ENCODE data around the gene GPD1L. TPM values are rescaled to one million over a fixed set of nuclear protein-coding genes. Genes with fewer than 3 reads are reported as not detected.
"Not testable (repeated sequence)": the region's sequence is repeated elsewhere in the genome, so short reads cannot be mapped to it uniquely, and the experiment has no call there.

The GPD1L gene
- total RNA-seq, 2 donors from 2014 or later: 7.6 to 18.8 TPM

DNA sequence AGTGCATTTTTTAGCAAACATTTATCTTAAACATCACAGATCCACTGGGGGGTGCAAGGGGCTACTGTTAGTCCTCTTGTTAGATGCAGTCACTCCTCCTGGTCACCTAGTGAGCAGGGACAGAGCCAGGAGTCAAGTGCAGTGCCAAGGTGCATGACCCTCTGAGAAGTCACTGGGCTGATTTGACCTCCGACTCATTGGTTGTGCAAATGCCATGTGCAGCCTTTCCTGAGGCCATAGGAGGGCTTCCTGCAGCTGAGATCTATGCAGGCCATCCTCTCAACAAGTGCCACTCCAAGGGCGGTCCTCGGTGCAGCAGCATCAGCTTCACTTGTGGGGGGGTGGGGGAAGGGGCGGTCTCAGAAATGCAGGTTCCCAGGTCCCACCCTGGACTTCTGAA lies 60.2 kb downstream of the GPD1L start:
- H3K36me3 Mint-ChIP-seq (ENCODE audit: low read depth): peaks cover 69% of the 10 kb centered on the region
- no peaks in the 10 kb centered on the region for H3K4me1 Mint-ChIP-seq
- no peak overlapping the region for H3K27ac Mint-ChIP-seq
- H3K4me3 Mint-ChIP-seq: no peak overlapping the region
- no peak for ATAC-seq (replicated peaks)
- no peaks in the 10 kb centered on the region for H3K27me3 Mint-ChIP-seq
- H3K9me3 Mint-ChIP-seq: peaks cover 5% of the 10 kb centered on the region

DNA sequence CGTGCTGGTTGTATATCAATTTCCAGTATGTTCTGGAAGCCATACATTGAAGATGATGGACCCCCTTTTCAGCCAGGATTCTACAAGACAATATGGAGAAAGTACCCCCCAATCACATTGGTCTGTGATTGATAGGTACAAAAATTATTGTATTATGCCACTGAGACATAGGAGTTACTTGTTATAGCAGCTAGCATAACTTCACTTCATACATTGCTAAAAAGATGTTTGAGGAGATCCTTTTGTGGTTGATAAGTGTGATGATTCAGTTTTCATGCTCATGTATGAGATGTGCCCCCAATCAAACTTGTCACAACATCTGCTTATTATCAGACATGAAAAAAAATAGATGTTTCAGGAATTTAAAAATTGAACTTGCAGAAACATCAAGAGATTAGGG lies 66.0 kb downstream of the GPD1L start:
- ATAC-seq (replicated peaks): no peak
- Mint-ChIP-seq H3K27me3 (no peaks in the 10 kb centered on the region), H3K36me3 (ENCODE audit: low read depth) (peaks cover 25% of the 10 kb centered on the region), H3K4me1 (peaks cover 4% of the 10 kb centered on the region), H3K4me3 (no peak overlapping the region), H3K27ac (no peak overlapping the region), H3K9me3 (peaks cover 6% of the 10 kb centered on the region)

DNA sequence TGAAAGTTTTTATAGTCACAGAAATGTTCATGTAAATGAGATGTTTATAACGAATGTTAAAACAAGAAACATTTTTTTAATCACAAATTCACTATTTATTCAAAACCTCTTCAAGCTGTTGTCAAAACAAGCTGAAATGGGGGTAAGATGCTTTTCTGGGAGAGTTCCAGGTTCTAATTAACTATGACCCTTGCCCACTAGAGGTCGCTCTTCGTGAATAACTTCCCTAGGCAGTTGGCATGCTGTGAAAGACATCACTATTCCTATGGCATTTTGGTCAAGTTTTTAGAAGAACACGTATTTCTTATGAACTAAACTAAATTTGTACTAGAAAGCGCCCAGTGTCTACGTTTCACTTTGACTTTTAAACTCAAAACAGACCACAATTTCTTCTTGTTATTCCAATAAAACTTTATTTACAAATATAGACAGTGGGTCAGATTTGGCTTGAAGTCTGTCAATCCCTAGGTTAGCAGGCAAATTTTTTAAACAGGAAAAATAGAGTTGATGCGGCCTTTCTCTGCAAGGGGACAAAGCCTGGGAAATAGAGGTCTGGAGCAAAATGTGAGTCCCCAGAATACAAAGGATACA lies 69.3 kb downstream of the GPD1L start:
- Mint-ChIP-seq H3K4me3 (no peak overlapping the region), H3K27ac (no peak overlapping the region), H3K4me1 (peaks cover 6% of the 10 kb centered on the region), H3K27me3 (no peaks in the 10 kb centered on the region), H3K9me3 (peaks cover 6% of the 10 kb centered on the region), H3K36me3 (ENCODE audit: low read depth) (peaks cover 7% of the 10 kb centered on the region)
- ATAC-seq (replicated peaks): no peak

DNA sequence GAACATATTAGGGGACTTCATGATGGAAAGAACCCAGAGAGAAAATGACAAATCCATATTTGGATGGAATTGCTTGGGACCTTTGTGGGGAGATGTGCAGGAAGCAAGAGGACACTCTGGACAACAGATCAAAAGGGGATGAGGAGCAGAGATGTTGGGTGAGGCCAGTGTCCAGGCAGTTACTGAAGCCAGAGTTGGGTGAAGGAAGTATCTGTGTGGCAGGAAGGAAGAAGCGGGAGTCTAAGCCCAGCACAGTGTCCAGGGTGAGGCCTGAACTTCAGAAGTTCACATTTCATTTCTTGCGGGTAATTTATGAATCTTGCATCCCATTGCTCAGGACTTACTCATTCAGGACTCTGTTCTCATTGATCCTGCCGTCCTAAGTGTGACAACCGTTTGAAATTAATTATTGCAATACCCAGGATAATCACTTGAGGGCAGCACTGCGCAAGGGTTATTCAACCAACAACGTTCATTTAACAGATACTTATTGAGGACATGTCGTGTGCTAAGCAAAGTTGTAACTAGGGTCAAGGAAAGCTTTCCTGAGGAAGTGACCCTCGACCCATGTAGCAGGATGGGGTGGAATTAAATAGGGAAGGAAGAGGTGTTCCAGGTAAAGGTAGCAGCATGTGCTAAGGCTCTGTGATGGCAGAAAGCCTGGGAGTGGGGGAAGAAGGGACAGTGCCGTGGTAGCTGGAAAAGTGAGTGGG lies 70.7 kb downstream of the GPD1L start:
- peak overlapping the region; percentile 62 for H3K4me3 Mint-ChIP-seq
- peaks cover 6% of the 10 kb centered on the region for H3K4me1 Mint-ChIP-seq
- H3K27ac Mint-ChIP-seq: peak overlapping the region; percentile 1
- H3K36me3 Mint-ChIP-seq (ENCODE audit: low read depth): no peaks in the 10 kb centered on the region
- no peaks in the 10 kb centered on the region for H3K27me3 Mint-ChIP-seq
- peak; percentile 65 for ATAC-seq (replicated peaks)
- H3K9me3 Mint-ChIP-seq: no peaks in the 10 kb centered on the region

DNA sequence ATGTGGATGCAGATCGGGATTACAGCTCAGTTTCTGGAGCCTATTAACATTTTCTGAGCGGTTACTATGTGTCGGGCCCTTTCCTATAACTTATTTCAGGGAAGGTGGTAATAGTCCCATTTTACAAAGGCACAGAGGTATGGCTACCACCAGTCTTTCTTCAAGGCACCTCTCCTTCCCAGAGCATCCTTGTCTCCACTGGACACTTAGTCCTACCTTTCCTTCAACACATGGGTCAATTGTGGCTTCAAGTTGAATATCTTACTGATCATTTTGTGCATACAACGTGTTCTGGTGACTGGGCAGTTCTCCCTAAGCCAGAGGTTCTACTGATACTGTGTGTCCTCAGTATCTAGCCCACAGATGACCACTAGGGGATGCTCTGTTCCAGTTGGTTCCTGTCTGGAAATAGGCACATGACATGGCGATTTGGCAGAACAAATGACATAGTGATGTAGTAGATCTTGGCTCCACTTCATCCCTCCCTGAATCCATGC lies 71.3 kb downstream of the GPD1L start:
- H3K4me3 Mint-ChIP-seq: peak overlapping the region; percentile 62
- H3K9me3 Mint-ChIP-seq: no peaks in the 10 kb centered on the region
- H3K27ac Mint-ChIP-seq: peak overlapping the region; percentile 1
- peaks cover 6% of the 10 kb centered on the region for H3K4me1 Mint-ChIP-seq
- peak; percentile 95 for ATAC-seq (replicated peaks)
- no peaks in the 10 kb centered on the region for H3K36me3 Mint-ChIP-seq (ENCODE audit: low read depth)
- H3K27me3 Mint-ChIP-seq: no peaks in the 10 kb centered on the region

DNA sequence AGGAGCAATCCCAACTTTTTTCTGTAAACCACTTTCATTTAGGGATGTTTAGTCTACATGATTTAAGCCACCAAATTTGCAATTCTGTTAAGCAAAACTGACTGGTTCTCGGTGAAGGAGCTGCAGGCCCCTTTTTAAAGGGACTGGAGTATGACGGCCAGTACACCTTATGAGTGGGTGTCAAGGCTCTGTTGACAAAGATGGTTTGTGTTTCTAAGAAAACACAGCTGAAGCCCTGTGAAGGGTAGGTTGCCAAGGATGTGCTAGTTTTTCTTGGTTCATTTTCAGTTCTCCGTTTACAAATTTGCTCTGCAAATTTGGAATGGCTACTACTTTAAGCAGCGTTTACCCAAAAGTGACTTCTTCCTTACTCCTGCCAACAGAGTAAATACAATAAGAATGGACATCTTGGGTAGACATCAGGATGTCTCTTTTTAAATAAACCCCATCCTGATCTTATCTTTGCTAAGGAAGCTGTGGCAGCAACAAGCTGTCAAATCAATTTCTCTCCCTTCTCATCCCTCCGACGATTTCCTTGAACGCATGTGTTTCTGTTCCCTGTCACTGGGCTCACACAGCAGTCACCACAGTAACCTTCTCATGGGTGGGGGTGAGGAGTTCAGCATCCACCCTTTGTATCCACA lies 73.8 kb downstream of the GPD1L start:
- H3K36me3 Mint-ChIP-seq (ENCODE audit: low read depth): no peaks in the 10 kb centered on the region
- peaks cover 4% of the 10 kb centered on the region for H3K27me3 Mint-ChIP-seq
- H3K9me3 Mint-ChIP-seq: no peaks in the 10 kb centered on the region
- H3K4me3 Mint-ChIP-seq: no peak overlapping the region
- H3K4me1 Mint-ChIP-seq: peaks cover 6% of the 10 kb centered on the region
- no peak for ATAC-seq (replicated peaks)
- H3K27ac Mint-ChIP-seq: no peak overlapping the region

DNA sequence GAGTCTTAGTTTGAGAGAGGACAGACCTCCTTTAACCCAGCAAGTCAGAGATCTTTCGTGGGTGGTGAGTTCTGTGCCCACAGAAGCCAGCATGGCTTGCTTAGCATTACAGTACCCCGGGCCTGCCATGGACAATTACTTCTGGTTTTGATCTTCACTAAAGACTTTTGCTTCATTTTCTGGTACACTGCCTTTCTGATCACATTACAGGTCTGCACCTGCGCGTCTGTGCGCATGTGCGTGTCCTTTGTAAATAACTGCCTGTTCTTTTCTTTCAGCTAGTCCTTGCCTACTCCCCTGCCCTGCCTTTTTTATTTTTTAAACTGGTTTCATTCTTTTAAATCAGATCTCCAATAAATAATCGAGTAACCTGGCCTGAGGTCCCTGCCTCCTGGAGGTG lies 74.9 kb downstream of the GPD1L start:
- Mint-ChIP-seq H3K4me1 (peaks cover 6% of the 10 kb centered on the region), H3K9me3 (no peaks in the 10 kb centered on the region), H3K36me3 (ENCODE audit: low read depth) (no peaks in the 10 kb centered on the region), H3K27me3 (peaks cover 4% of the 10 kb centered on the region), H3K4me3 (no peak overlapping the region), H3K27ac (no peak overlapping the region)
- ATAC-seq (replicated peaks): no peak

DNA sequence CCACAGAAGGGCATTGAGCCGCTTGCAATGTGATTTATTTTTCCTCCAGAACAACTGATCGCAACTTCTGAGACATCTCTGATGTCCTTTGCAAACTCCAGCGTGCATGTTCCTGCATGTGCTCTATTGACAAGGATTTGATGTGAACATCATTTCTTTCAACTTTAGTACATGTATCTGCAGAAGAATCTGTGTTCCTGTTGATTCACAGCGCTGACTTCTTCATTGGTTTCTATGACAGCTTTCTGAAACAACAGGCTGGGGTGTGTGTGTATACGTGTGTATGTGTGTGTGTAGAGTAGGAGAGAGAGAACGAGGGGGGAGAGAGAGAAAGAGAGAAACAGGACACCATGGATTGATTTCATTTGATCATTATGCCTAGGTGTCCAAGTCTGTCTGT lies 75.4 kb downstream of the GPD1L start:
- peaks cover 4% of the 10 kb centered on the region for H3K27me3 Mint-ChIP-seq
- H3K36me3 Mint-ChIP-seq (ENCODE audit: low read depth): no peaks in the 10 kb centered on the region
- H3K4me1 Mint-ChIP-seq: peaks cover 6% of the 10 kb centered on the region
- H3K4me3 Mint-ChIP-seq: no peak overlapping the region
- H3K9me3 Mint-ChIP-seq: no peaks in the 10 kb centered on the region
- ATAC-seq (replicated peaks): no peak
- no peak overlapping the region for H3K27ac Mint-ChIP-seq

DNA sequence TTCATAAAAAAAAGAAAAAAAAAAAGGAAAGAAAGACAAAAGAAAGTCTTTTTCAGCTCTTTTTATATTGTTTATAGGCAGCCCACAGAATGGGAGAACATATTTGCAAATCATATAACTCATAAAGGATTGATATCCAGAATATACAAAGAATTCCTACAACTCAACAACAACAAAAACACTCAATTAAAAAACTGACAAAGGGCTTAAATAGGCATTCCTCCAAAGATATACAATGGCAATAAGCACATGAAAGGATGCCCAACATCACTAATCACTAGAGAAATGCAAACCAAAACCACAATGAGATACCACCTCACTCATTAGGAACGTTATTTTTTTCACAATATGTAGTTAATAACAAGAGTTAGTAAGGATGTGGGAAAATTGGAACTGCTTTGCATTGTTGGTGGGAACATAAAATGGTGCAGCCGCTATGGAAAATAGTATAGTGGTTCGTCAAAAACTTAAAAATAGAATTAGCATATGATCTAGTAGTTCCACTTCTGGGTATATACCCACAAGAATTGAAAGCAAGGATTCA lies 77.8 kb downstream of the GPD1L start:
- Mint-ChIP-seq H3K27me3 (peaks cover 4% of the 10 kb centered on the region), H3K4me1 (no peaks in the 10 kb centered on the region), H3K9me3 (no peaks in the 10 kb centered on the region), H3K36me3 (ENCODE audit: low read depth) (no peaks in the 10 kb centered on the region), H3K4me3 (no peak overlapping the region), H3K27ac (no peak overlapping the region)
- ATAC-seq (replicated peaks): no peak

DNA sequence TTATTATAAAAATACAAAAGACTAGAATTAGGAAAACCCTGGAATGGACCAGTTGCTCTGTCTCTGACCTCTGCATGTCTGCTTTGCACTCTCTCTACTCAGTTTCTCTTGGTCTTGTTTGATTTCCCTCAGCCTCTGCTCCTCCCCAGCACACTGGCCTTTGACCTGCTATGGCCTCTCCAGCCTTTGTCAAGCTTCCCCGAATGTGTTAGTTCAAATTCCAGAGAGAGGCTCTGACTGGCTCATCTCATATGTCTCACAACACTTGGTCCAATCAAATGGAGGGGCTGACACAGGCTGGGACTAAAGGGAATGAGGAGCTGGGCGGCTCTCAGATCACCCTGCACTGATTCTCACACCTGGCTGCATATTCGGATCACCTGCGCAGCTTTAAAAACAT lies 79.7 kb downstream of the GPD1L start:
- Mint-ChIP-seq H3K9me3 (no peaks in the 10 kb centered on the region), H3K27me3 (peaks cover 7% of the 10 kb centered on the region), H3K36me3 (ENCODE audit: low read depth) (no peaks in the 10 kb centered on the region), H3K4me1 (no peaks in the 10 kb centered on the region), H3K4me3 (no peak overlapping the region), H3K27ac (no peak overlapping the region)
- no peak for ATAC-seq (replicated peaks)

DNA sequence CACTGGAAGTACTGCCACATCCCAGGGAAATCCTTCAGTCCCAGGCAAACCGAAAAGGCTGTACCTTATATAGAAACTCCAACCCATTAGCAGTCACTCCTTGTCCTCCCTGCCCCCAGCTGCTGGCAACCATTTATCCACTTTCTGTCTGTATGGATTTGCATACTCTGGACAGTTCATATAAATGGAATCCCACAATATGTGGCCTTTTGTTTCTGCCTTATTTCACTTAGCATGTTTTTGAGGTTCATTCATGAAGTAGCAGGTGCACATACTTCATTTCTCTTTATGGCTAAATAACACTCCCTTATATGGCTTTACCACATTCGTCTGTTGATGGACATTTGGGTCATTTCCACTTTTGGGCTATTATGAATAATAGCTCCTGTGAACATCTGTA lies 80.5 kb downstream of the GPD1L start:
- H3K9me3 Mint-ChIP-seq: no peaks in the 10 kb centered on the region
- H3K27ac Mint-ChIP-seq: no peak overlapping the region
- H3K4me3 Mint-ChIP-seq: no peak overlapping the region
- no peak for ATAC-seq (replicated peaks)
- H3K4me1 Mint-ChIP-seq: no peaks in the 10 kb centered on the region
- no peaks in the 10 kb centered on the region for H3K36me3 Mint-ChIP-seq (ENCODE audit: low read depth)
- H3K27me3 Mint-ChIP-seq: peaks cover 7% of the 10 kb centered on the region

DNA sequence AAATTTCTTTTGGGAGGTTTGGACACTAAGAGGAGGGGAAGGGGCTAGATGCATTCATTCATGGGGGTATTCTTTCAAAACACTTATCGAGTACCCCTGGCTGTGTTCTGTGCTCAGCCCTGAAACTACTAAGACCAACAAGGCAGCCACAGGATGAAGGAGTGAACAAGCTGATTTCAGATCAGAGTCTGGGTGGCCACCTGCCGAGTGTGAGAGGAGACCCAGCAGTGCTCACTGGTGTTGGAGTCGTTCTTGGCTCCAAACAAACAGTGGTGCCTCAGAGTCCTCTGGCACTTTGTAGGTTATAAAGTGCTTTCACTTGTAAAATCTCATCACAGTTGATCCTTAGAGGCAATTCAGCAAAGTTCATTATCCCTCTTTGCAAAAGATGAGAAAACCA lies 83.3 kb downstream of the GPD1L start:
- Mint-ChIP-seq H3K4me1 (no peaks in the 10 kb centered on the region), H3K27me3 (peaks cover 3% of the 10 kb centered on the region), H3K4me3 (no peak overlapping the region), H3K27ac (no peak overlapping the region), H3K36me3 (ENCODE audit: low read depth) (no peaks in the 10 kb centered on the region), H3K9me3 (no peaks in the 10 kb centered on the region)
- ATAC-seq (replicated peaks): no peak

DNA sequence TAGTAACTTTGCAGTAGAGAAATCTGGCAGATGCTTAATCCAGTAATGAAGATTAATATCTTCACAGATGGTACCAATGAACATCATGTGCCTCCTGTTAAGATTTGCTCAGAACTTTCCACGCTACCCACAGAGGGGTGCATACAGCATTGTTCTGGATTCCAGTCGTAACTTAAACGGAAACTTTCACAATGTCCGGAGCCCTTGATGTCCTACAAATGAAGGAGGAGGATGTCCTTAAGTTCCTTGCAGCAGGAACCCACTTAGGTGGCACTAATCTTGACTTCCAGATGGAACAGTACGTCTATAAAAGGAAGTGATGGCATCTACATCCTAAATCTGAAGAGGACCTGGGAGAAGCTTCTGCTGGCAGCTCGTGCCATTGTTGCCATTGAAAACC lies 84.1 kb downstream of the GPD1L start:
- H3K27ac Mint-ChIP-seq; H3K27me3 Mint-ChIP-seq; H3K36me3 Mint-ChIP-seq (ENCODE audit: low read depth); H3K4me3 Mint-ChIP-seq; H3K4me1 Mint-ChIP-seq; ATAC-seq (replicated peaks); H3K9me3 Mint-ChIP-seq: not testable (repeated sequence)

DNA sequence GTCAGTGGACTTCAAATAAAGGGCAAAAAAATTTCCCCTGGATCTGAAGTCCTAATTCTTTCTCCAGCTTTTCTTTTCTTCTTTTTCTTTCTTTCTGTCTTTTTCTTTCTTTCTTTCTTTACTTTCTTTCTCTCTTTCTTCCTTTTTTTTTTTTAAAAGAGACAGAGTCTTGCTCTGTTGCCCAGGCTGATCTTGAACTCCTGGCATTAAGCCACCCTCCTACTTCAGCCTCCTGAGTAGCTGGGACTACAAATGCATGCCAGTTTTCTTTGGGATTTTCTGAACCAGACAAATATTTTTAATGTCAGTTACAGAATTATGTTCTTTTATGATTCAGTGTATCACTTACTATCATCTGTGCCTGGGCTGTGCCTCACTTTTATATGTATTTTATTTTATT lies 86.7 kb downstream of the GPD1L start:
- Mint-ChIP-seq H3K36me3 (ENCODE audit: low read depth) (no peaks in the 10 kb centered on the region), H3K4me3 (no peak overlapping the region), H3K4me1 (no peaks in the 10 kb centered on the region), H3K9me3 (no peaks in the 10 kb centered on the region), H3K27me3 (peaks cover 3% of the 10 kb centered on the region), H3K27ac (no peak overlapping the region)
- ATAC-seq (replicated peaks): no peak

DNA sequence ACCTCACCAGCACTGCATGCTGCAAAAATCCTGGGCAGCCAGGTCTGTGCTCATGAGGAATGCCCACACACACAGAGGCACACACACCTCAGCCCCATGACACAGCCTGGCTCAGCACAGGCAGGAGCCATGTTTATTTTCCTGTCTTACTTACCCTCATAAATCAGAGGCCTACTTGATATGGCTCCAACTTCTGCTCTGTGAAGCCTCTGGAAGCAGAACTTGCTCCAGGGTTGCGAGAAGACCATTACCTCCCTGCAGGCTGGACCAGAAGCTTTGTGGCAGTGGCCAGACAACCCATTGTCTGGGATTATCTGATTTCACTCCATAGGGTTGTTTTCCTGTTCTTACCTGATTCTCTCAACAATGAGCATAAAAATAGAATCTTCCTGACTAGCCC lies 88.2 kb downstream of the GPD1L start:
- no peak overlapping the region for H3K27ac Mint-ChIP-seq

More for the DNA sequence above, 88.2 kb downstream of the GPD1L start:
- Mint-ChIP-seq H3K4me3 (no peak overlapping the region), H3K27me3 (peaks cover 8% of the 10 kb centered on the region), H3K9me3 (no peaks in the 10 kb centered on the region), H3K4me1 (no peaks in the 10 kb centered on the region), H3K36me3 (ENCODE audit: low read depth) (no peaks in the 10 kb centered on the region)
- ATAC-seq (replicated peaks): no peak
